ENCODE results near the gene SH3PXD2A. TPM values are rescaled to one million over a fixed set of nuclear protein-coding genes. Genes with fewer than 3 reads are reported as not detected.

Gene SH3PXD2A
- total RNA-seq, 8 experiments from 2014 or later = 7.8 to 34.3 (median 12.8) TPM

- ATAC-seq (replicated peaks in 6 of 8) = no peak
- H3K27ac ChIP-seq = no peak overlapping the region
Measured at GRCh38 chr10:103589074-103589630, 266.2 kb downstream of the SH3PXD2A start.

GRCh38 chr10:103587073-103587472 is 268.3 kb downstream of the SH3PXD2A start:
- in situ Hi-C loops (cut with MboI; ENCODE audit: low pct_unique_long_range_greater_than_20kb in 2 of 9, low sequenced_read_pairs in 9 of 9, unreplicated experiment in 9 of 9) = loop anchor here in 1 of 9 experiments (25.0 kb wide), 1 partner anchor 175 kb away; no protein-coding TSS in a partner anchor
- no peak overlapping the region for H3K27ac ChIP-seq
- ATAC-seq (replicated peaks in 6 of 8) = no peak
- no peak overlapping the region for H3K4me3 ChIP-seq
- no peaks in the 10 kb centered on the region for H3K4me1 ChIP-seq (replicated peaks in 1 of 2)

More at GRCh38 chr10:103589074-103589630, 266.2 kb downstream of the SH3PXD2A start:
- in situ Hi-C loops (cut with MboI; ENCODE audit: low pct_unique_long_range_greater_than_20kb in 2 of 9, low sequenced_read_pairs in 9 of 9, unreplicated experiment in 9 of 9) = loop anchor here in 1 of 9 experiments (25.0 kb wide), 1 partner anchor 177 kb away; no protein-coding TSS in a partner anchor
- H3K4me1 ChIP-seq (replicated peaks in 1 of 2) = no peaks in the 10 kb centered on the region
- 67 to 100% (median 80%) methylated on average over 1 to 6 of the region's 15 CpGs; no CpG with 5 or more reads in 4 of the 10 experiments for WGBS, 10 experiments
- no peak overlapping the region for H3K4me3 ChIP-seq

- H3K4me3 ChIP-seq = no peak overlapping the region
- in situ Hi-C loops (cut with MboI; ENCODE audit: low pct_unique_long_range_greater_than_20kb in 2 of 9, low sequenced_read_pairs in 9 of 9, unreplicated experiment in 9 of 9) = loop anchor here in 1 of 9 experiments (25.0 kb wide), 1 partner anchor 173 kb away; no protein-coding TSS in a partner anchor
- peak in 2 of 8 experiments; percentile 8 to 15 for ATAC-seq (replicated peaks in 6 of 8)
- no peak overlapping the region for H3K27ac ChIP-seq
- WGBS, 10 experiments = 0 to 100% (median 84%) methylated on average over 1 to 12 of the region's 32 CpGs; no CpG with 5 or more reads in 6 of the 10 experiments
- H3K4me1 ChIP-seq (replicated peaks in 1 of 2) = no peaks in the 10 kb centered on the region
Measured at GRCh38 chr10:103585011-103585405, 270.4 kb downstream of the SH3PXD2A start.

- peak in 6 of 8 experiments; percentile 18 to 73 (median 66) for ATAC-seq (replicated peaks in 6 of 8)
- no peaks in the 10 kb centered on the region for H3K4me1 ChIP-seq (replicated peaks in 1 of 2)
- H3K27ac ChIP-seq = no peak overlapping the region
- WGBS, 10 experiments = 3 to 50% (median 24%) methylated on average over 2 to 18 of the region's 111 CpGs; no CpG with 5 or more reads in 3 of the 10 experiments
- in situ Hi-C loops (cut with MboI; ENCODE audit: low pct_unique_long_range_greater_than_20kb in 2 of 9, low sequenced_read_pairs in 9 of 9, unreplicated experiment in 9 of 9) = loop anchor here in 1 of 9 experiments (25.0 kb wide), 1 partner anchor 172 kb away; no protein-coding TSS in a partner anchor
- H3K4me3 ChIP-seq = peak overlapping the region in 4 of 5 donors; percentile 9 to 16 (median 12)
Measured at GRCh38 chr10:103584216-103585010, 271.0 kb downstream of the SH3PXD2A start.

- 43 to 100% (median 85%) methylated on average over 1 to 8 of the region's 8 CpGs for WGBS, 10 experiments
- Histone ChIP-seq H3K4me1 (replicated peaks in 1 of 2) (no peaks in the 10 kb centered on the region), H3K4me3 (no peak overlapping the region), H3K27ac (no peak overlapping the region)
- no peak for ATAC-seq (replicated peaks in 6 of 8)
- in situ Hi-C loops (cut with MboI; ENCODE audit: low pct_unique_long_range_greater_than_20kb in 2 of 9, low sequenced_read_pairs in 9 of 9, unreplicated experiment in 9 of 9) = loop anchor here in 1 of 9 experiments (25.0 kb wide), 1 partner anchor 172 kb away; no protein-coding TSS in a partner anchor
Measured at GRCh38 chr10:103583871-103584215, 271.5 kb downstream of the SH3PXD2A start.

GRCh38 chr10:103582331-103583123 is 272.8 kb downstream of the SH3PXD2A start:
- H3K4me1 ChIP-seq (replicated peaks in 1 of 2) = no peaks in the 10 kb centered on the region
- H3K27ac ChIP-seq = no peak overlapping the region
- WGBS, 10 experiments = 74 to 100% (median 87%) methylated on average over 1 to 11 of the region's 13 CpGs; no CpG with 5 or more reads in 2 of the 10 experiments
- no peak for ATAC-seq (replicated peaks in 6 of 8)
- in situ Hi-C loops (cut with MboI; ENCODE audit: low pct_unique_long_range_greater_than_20kb in 2 of 9, low sequenced_read_pairs in 9 of 9, unreplicated experiment in 9 of 9) = loop anchor here in 1 of 9 experiments (25.0 kb wide), 1 partner anchor 170 kb away; no protein-coding TSS in a partner anchor
- H3K4me3 ChIP-seq = no peak overlapping the region

GRCh38 chr10:103581499-103581898 is 273.9 kb downstream of the SH3PXD2A start:
- ATAC-seq (replicated peaks in 6 of 8) = no peak
- H3K27ac ChIP-seq = no peak overlapping the region
- H3K4me3 ChIP-seq = no peak overlapping the region
- no peaks in the 10 kb centered on the region for H3K4me1 ChIP-seq (replicated peaks in 1 of 2)
- in situ Hi-C loops (cut with MboI; ENCODE audit: low pct_unique_long_range_greater_than_20kb in 2 of 9, low sequenced_read_pairs in 9 of 9, unreplicated experiment in 9 of 9) = loop anchor here in 1 of 9 experiments (25.0 kb wide), 1 partner anchor 169 kb away; no protein-coding TSS in a partner anchor

- ATAC-seq (replicated peaks in 6 of 8) = peak in 1 of 8 experiments; percentile 68
- H3K4me3 ChIP-seq = no peak overlapping the region
- in situ Hi-C loops (cut with MboI; ENCODE audit: low pct_unique_long_range_greater_than_20kb in 2 of 9, low sequenced_read_pairs in 9 of 9, unreplicated experiment in 9 of 9) = loop anchor here in 1 of 9 experiments (25.0 kb wide), 1 partner anchor 168 kb away; no protein-coding TSS in a partner anchor
- WGBS, 10 experiments = 14 to 90% (median 40%) methylated on average over 2 to 3 of the region's 7 CpGs; no CpG with 5 or more reads in 3 of the 10 experiments
- no peak overlapping the region for H3K27ac ChIP-seq
- no peaks in the 10 kb centered on the region for H3K4me1 ChIP-seq (replicated peaks in 1 of 2)
Measured at GRCh38 chr10:103580430-103580829, 274.9 kb downstream of the SH3PXD2A start.

GRCh38 chr10:103580011-103580410 is 275.4 kb downstream of the SH3PXD2A start:
- no peak overlapping the region for H3K27ac ChIP-seq
- H3K4me3 ChIP-seq = no peak overlapping the region
- ATAC-seq (replicated peaks in 6 of 8) = no peak
- no peaks in the 10 kb centered on the region for H3K4me1 ChIP-seq (replicated peaks in 1 of 2)
- WGBS, 10 experiments = 74 to 100% (median 80%) methylated on average over 1 to 3 of the region's 7 CpGs; no CpG with 5 or more reads in 5 of the 10 experiments
- in situ Hi-C loops (cut with MboI; ENCODE audit: low pct_unique_long_range_greater_than_20kb in 2 of 9, low sequenced_read_pairs in 9 of 9, unreplicated experiment in 9 of 9) = loop anchor here in 1 of 9 experiments (25.0 kb wide), 1 partner anchor 168 kb away; no protein-coding TSS in a partner anchor

- in situ Hi-C loops (cut with MboI; ENCODE audit: low pct_unique_long_range_greater_than_20kb in 2 of 9, low sequenced_read_pairs in 9 of 9, unreplicated experiment in 9 of 9) = loop anchor here in 1 of 9 experiments (25.0 kb wide), 1 partner anchor 167 kb away; no protein-coding TSS in a partner anchor
- no peak overlapping the region for H3K4me3 ChIP-seq
- WGBS, 10 experiments = 62 to 100% (median 87%) methylated on average over 1 to 6 of the region's 15 CpGs; no CpG with 5 or more reads in 7 of the 10 experiments
- ATAC-seq (replicated peaks in 6 of 8) = peak in 1 of 8 experiments; percentile 28
- no peaks in the 10 kb centered on the region for H3K4me1 ChIP-seq (replicated peaks in 1 of 2)
- H3K27ac ChIP-seq = no peak overlapping the region
Measured at GRCh38 chr10:103578782-103579382, 276.5 kb downstream of the SH3PXD2A start.

- in situ Hi-C loops (cut with MboI; ENCODE audit: low pct_unique_long_range_greater_than_20kb in 2 of 9, low sequenced_read_pairs in 9 of 9, unreplicated experiment in 9 of 9) = loop anchor here in 1 of 9 experiments (25.0 kb wide), 1 partner anchor 165 kb away; no protein-coding TSS in a partner anchor
- 20 to 40% (median 33%) methylated on average over 1 of the region's 2 CpGs; no CpG with 5 or more reads in 5 of the 10 experiments for WGBS, 10 experiments
- Histone ChIP-seq H3K4me1 (replicated peaks in 1 of 2) (no peaks in the 10 kb centered on the region), H3K4me3 (no peak overlapping the region), H3K27ac (no peak overlapping the region)
- ATAC-seq (replicated peaks in 6 of 8) = peak in 3 of 8 experiments; percentile 43 to 81 (median 55)
Measured at GRCh38 chr10:103576862-103577261, 278.5 kb downstream of the SH3PXD2A start.

GRCh38 chr10:103576076-103576471 is 279.3 kb downstream of the SH3PXD2A start:
- 80% methylated on average over 1 of the region's 1 CpG; no CpG with 5 or more reads in 9 of the 10 experiments for WGBS, 10 experiments
- no peak for ATAC-seq (replicated peaks in 6 of 8)
- Histone ChIP-seq H3K27ac (no peak overlapping the region), H3K4me1 (replicated peaks in 1 of 2) (no peaks in the 10 kb centered on the region), H3K4me3 (no peak overlapping the region)
- in situ Hi-C loops (cut with MboI; ENCODE audit: low pct_unique_long_range_greater_than_20kb in 2 of 9, low sequenced_read_pairs in 9 of 9, unreplicated experiment in 9 of 9) = loop anchor here in 1 of 9 experiments (25.0 kb wide), 1 partner anchor 164 kb away; no protein-coding TSS in a partner anchor
